Brain pericyte (primary cell): ENCODE data around the gene ZNF184.
"Not testable (repeated sequence)": the region's sequence is repeated elsewhere in the genome, so short reads cannot be mapped to it uniquely, and the experiment has no call there.

ENCODE experiments used
- DNase-seq: peaks from one replicate; pipeline ENCODE4 v3.0.0-alpha.2; 2012; ENCODE audit warnings: low read depth, low spot score

ZNF184 gene

GRCh38 chr6:27424851-27425250 lies 48.1 kb downstream of the ZNF184 start:
- not testable (repeated sequence) for DNase-seq

GRCh38 chr6:27422651-27423332 lies 50.1 kb downstream of the ZNF184 start:
- no peak for DNase-seq

- DNase-seq = no peak
These were observed 53.5 kb downstream of the ZNF184 start for GRCh38 chr6:27419363-27419762.

GRCh38 chr6:27415898-27416297 lies 57.0 kb downstream of the ZNF184 start:
- DNase-seq = no peak

- no peak for DNase-seq
These were observed 57.9 kb downstream of the ZNF184 start for GRCh38 chr6:27414996-27415395.

- DNase-seq = no peak
These were observed 58.6 kb downstream of the ZNF184 start for GRCh38 chr6:27414300-27414699.

- no peak for DNase-seq
These were observed 65.6 kb downstream of the ZNF184 start for GRCh38 chr6:27407153-27407814.

- no peak for DNase-seq
These were observed 66.8 kb downstream of the ZNF184 start for GRCh38 chr6:27406085-27406484.

GRCh38 chr6:27400877-27401642 lies 71.8 kb downstream of the ZNF184 start:
- no peak for DNase-seq
